ENCODE measurements around the gene CRTC3.

DNA sequence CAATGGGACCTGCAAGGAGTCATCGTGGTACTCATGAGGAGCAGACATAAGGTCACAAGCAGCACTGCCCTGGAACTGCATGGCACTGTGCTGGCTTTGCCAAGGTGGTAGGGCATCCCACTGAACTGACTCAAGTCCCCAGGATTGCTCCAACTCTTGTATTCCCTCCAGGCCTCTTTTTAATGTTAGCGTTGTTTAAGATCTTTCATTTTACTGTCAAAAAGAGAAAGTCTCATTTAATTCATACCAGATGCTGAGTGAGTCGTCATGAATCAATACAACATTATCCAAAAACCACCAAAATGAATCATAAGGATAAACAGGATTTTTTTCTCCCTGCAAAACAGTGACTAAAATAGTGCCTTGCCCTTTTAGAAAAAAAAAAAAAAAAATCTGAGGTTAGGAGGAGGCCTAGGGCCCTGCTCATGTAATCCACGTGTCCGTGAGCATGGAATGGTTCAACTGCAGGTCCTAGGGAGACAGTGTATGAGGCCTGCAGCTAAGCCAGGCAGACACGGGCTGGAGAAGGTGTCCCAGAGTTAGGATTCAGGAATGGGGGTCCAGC lies 150.7 kb downstream of the CRTC3 start:
- TF ChIP-seq, protein P1, sequence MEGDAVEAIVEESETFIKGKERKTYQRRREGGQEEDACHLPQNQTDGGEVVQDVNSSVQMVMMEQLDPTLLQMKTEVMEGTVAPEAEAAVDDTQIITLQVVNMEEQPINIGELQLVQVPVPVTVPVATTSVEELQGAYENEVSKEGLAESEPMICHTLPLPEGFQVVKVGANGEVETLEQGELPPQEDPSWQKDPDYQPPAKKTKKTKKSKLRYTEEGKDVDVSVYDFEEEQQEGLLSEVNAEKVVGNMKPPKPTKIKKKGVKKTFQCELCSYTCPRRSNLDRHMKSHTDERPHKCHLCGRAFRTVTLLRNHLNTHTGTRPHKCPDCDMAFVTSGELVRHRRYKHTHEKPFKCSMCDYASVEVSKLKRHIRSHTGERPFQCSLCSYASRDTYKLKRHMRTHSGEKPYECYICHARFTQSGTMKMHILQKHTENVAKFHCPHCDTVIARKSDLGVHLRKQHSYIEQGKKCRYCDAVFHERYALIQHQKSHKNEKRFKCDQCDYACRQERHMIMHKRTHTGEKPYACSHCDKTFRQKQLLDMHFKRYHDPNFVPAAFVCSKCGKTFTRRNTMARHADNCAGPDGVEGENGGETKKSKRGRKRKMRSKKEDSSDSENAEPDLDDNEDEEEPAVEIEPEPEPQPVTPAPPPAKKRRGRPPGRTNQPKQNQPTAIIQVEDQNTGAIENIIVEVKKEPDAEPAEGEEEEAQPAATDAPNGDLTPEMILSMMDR (IDR thresholded peaks at IDR 0.05), result no peak
- no peak for TF ChIP-seq POLR2A (IDR thresholded peaks at IDR 0.05)
